Fibroblast of villous mesenchyme (primary cell): ENCODE data around the gene RARRES1. TPM values are rescaled to one million over a fixed set of nuclear protein-coding genes. Genes with fewer than 3 reads are reported as not detected.

ENCODE experiments used
- DNase-seq: peaks from one replicate; pipeline ENCODE4 v3.0.0-alpha.2; 2010; ENCODE audit warnings: low read depth
- H3K4me3 ChIP-seq: 2 replicates; pipeline ENCODE4 v1.5.1; 2011; ENCODE audit warnings: low read depth, mild to moderate bottlenecking, low read length
- total RNA-seq: library from RNA; depleted of rRNA; stranded (reverse); fragments of >200 nt; gene quantifications from 2 replicates; pipeline ENCODE4 v1.2.3, GENCODE V29; 2012
- TF ChIP-seq, protein P1 (sequence below): IDR thresholded peaks from 2 replicates; pipeline ENCODE4 v1.5.1; 2012; ENCODE audit warnings: low read depth, mild to moderate bottlenecking, low read length; ENCODE audit not compliant: insufficient read depth

The RARRES1 gene
- total RNA-seq, 1 donor = 8.2 TPM

DNA sequence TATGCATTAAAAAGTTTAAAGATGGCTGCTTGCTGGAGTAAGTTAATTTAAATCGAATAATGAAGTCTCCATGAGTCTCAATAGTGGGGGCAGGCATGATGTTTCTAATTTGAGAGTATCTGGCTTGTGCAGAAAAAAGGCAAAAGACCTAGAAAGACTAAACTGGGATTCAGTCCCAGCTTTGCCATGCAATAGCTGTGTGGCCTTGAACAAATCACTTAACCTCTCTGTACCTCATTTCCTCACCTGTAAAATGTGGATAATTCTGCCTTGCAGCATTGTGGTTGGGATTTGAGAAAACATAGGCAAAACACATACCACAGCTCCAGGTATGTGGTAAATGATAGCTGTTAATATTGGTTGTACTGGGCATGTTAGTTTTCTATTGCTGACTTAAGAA, 68.4 kb downstream of the RARRES1 start:
- DNase-seq = no peak
- no peak overlapping the region for H3K4me3 ChIP-seq
- TF ChIP-seq, protein P1, sequence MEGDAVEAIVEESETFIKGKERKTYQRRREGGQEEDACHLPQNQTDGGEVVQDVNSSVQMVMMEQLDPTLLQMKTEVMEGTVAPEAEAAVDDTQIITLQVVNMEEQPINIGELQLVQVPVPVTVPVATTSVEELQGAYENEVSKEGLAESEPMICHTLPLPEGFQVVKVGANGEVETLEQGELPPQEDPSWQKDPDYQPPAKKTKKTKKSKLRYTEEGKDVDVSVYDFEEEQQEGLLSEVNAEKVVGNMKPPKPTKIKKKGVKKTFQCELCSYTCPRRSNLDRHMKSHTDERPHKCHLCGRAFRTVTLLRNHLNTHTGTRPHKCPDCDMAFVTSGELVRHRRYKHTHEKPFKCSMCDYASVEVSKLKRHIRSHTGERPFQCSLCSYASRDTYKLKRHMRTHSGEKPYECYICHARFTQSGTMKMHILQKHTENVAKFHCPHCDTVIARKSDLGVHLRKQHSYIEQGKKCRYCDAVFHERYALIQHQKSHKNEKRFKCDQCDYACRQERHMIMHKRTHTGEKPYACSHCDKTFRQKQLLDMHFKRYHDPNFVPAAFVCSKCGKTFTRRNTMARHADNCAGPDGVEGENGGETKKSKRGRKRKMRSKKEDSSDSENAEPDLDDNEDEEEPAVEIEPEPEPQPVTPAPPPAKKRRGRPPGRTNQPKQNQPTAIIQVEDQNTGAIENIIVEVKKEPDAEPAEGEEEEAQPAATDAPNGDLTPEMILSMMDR = no peak

DNA sequence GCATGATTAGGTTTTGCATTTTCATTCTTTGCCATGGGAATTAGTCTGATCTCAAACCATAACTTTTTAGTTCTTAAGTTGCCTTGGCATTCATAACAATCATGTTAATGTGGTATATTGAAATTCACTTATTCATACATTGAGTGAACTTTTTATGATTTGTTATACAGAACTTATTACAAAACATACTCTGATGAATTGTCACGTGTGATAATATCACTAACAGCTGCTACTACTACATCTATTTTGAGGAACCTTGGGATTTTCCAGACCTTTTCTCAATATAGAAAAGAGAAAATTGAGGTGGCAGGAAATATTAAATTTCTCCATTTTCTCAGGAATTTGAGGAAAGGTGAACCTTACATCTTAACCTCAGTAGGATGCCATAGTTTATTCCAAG, 69.0 kb downstream of the RARRES1 start:
- H3K4me3 ChIP-seq = no peak overlapping the region
- DNase-seq = no peak

DNA sequence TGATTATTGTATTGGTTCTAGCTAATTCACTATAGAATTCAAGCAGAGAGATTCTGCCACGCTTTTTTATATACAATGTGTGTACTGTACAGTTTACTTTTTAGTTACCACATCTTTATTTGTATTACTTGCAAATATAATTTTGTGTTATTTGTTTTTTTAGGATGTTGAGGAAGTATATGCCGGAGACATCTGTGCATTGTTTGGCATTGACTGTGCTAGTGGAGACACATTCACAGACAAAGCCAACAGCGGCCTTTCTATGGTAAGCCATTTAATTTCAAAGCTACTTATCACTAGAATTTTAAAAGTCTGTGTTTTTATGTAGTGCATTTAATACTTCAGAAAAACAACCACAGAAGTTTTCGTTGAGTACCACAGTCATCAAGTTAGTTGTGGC, 71.5 kb downstream of the RARRES1 start:
- H3K4me3 ChIP-seq = no peak overlapping the region
- no peak for DNase-seq
- TF ChIP-seq, protein P1 = no peak

More for the DNA sequence above, 69.0 kb downstream of the RARRES1 start:
- TF ChIP-seq, protein P1 = no peak

DNA sequence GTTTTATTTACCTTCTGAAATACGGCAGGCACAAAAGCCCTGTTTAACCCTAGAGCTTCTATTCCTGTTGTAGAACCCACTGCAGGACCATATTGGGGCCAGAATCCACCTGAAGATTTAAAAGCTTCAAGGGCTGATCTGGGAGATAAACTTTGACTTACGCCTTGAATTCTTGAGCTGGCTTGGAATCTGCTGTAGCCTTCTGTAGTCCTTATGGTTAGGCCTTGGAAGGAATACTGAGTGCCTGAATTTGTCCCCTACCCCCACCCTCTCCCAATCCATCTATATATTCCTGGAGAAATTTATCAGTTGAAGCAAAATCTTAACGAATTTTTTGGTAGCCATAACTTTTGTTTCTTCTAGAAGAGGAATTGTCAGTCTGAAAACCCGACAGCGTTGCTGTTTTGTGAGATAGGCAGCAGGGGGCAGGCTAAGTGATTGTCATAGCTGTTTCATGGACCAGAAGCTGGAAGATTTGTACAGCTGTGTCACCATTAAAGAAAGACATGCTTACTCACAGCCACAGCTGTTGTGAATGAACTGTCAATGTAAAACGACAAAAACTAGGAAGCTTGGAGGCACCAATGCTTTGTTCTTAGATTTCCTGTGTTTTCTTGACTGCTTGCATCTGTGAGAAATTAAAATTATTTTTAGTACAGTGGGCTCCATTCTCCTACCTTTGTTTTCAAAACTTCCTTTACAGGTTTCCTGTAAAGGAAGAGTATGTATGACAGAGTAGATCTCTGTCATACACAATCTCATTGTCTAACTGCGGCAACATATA, 72.6 kb downstream of the RARRES1 start:
- DNase-seq = peak; percentile 79
- TF ChIP-seq, protein P1 = peak; percentile 81

DNA sequence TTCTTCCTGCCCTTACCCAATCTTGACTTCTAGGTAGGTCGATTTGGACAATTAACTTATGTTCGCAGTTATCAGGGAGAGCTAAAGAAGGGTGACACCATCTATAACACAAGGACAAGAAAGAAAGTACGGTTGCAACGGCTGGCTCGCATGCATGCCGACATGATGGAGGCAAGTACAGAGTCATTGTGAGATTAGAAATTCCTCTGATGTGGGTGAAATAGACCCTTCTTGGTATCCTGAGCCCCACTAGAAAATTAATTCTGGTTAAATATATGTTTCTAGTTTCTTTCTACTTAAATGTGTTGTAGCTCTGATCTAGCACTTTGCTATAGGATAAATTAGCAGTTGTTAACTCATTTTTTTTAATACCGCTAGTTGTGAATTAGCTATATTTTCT, 73.4 kb downstream of the RARRES1 start:
- H3K4me3 ChIP-seq = no peak overlapping the region
- DNase-seq = no peak
- TF ChIP-seq, protein P1 = no peak

More for the DNA sequence above, 72.6 kb downstream of the RARRES1 start:
- no peak overlapping the region for H3K4me3 ChIP-seq

DNA sequence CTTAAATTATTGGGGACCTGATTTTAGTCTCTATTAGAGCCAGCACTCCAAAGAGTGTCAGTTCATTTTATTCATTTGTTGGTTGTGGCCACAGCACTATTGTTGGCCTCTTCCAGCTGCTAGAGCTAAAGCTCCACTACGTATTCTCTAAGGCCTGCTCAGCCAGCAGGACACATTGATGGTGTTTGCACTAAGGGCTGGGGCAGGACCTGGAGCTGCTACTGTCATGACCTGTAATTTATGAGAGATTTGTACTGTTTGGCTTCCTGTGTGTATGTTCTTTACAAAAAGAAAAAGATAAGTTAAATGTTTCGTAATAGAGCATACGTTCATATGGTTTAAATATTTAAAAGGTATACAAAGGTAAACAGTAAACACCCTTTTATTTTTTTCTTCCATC, 79.8 kb downstream of the RARRES1 start:
- no peak overlapping the region for H3K4me3 ChIP-seq
- DNase-seq = peak; percentile 15

More for the DNA sequence above, 79.8 kb downstream of the RARRES1 start:
- TF ChIP-seq, protein P1 = no peak
